ENCODE measurements around the gene FAM124B.

FAM124B gene

DNA sequence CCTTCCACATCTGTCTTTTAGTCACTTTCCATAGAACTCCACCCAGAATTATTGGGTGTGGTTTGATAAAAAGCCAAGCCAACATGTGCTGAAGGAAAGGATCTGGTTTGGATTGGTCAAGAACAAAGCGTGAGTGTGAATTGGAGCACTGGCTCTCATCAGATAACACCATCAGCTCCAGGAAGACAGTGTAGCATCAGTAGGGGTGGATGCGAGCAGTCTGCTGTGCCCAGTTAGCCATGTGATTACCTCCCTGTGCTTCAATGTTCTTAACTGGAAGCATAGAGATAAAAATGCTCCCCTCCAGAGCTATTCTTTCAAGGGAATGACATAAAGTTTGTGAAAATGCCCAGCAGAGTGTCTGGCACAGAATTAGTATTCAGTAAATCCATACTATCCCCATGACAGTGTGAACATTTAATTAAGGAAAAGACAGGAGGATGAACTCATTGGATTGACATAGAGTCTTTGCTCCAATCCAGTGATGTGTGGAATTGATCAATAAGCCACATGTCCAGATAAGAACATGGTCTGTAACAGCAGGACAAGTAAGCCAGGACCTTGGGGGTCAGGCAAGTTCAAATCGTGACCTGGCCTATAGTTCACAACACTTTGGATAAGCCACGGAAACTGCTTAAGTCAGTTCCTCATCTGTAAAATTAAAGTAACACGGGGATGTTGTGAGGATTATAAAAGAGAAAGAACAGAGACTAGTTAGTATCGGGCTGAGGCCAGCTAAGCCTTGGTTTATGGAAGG lies 68.0 kb downstream of the FAM124B start:
- no peak for DNase-seq

GRCh38 chr2:224331698-224332097 lies 70.2 kb downstream of the FAM124B start:
- DNase-seq = no peak

- DNase-seq = no peak
These were observed 73.1 kb downstream of the FAM124B start for GRCh38 chr2:224328798-224329197.

Data from NCI-H1092 treated with DMSO at 0.1 percent for 48 hours (cell line).